ENCODE measurements around the gene TSEN54. TPM values are rescaled to one million over a fixed set of nuclear protein-coding genes. Genes with fewer than 3 reads are reported as not detected.

Gene TSEN54
- total RNA-seq, 2 experiments from 2014 or later: 57.4 to 69.8 TPM

DNA sequence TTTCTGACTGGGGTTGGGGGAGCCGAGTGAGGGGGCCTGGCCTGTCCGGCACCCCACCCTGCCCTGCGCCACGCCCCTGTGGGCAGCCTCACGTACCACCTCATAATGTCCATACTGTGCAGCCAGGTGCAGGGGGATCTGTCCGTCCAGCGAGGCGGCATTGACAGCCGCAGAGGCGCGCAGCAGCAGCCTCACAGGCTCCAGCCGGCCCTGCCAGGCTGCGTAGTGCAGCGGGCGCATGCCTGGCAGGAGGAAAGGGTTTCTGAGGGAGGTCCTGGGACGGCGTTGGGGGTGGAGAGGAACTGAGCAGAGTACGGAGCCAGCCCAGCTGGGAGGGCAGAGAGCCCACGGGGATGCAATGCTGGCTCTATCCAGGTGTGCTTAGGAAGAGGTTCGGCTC is 9.4 kb upstream of the TSEN54 start:
- ChIA-PET CTCF (ENCODE audit: unreplicated experiment) (no interaction called here), POLR2A (no interaction called here)
- intact Hi-C loops (cut with micrococcal nuclease; ENCODE audit: unreplicated experiment): no loop called here
- Histone ChIP-seq H3K27ac (ENCODE audit: low read depth, low read length, poor library complexity, severe bottlenecking) (no peak overlapping the region), H3K9me3 (ENCODE audit: low read length) (no peaks in the 10 kb centered on the region), H3K79me2 (ENCODE audit: insufficient read depth, low read depth, low read length) (no peaks in the 10 kb centered on the region), H2AFZ (ENCODE audit: low read length) (no peak overlapping the region), H3K36me3 (ENCODE audit: insufficient read depth, low read length) (no peaks in the 10 kb centered on the region), H4K20me1 (ENCODE audit: insufficient read depth, low read length) (no peaks in the 10 kb centered on the region), H3K9me2 (ENCODE audit: insufficient read depth, low read length) (no peaks in the 10 kb centered on the region), H3K4me2 (ENCODE audit: low read length) (no peak overlapping the region), H3K4me1 (ENCODE audit: insufficient read depth, low read length, poor library complexity, severe bottlenecking) (no peaks in the 10 kb centered on the region), H3K4me3 (ENCODE audit: low read depth, low read length, poor library complexity, severe bottlenecking) (no peak overlapping the region)
- no TSS peak for BruUV-seq (replicated peaks)
- no peak for DNase-seq (ENCODE audit: low spot score)
- TF ChIP-seq EZH2phosphoT487 (IDR thresholded peaks at IDR 0.05; ENCODE audit: borderline replicate concordance, low read depth, low read length): no peak
- TF ChIP-seq, protein P1, sequence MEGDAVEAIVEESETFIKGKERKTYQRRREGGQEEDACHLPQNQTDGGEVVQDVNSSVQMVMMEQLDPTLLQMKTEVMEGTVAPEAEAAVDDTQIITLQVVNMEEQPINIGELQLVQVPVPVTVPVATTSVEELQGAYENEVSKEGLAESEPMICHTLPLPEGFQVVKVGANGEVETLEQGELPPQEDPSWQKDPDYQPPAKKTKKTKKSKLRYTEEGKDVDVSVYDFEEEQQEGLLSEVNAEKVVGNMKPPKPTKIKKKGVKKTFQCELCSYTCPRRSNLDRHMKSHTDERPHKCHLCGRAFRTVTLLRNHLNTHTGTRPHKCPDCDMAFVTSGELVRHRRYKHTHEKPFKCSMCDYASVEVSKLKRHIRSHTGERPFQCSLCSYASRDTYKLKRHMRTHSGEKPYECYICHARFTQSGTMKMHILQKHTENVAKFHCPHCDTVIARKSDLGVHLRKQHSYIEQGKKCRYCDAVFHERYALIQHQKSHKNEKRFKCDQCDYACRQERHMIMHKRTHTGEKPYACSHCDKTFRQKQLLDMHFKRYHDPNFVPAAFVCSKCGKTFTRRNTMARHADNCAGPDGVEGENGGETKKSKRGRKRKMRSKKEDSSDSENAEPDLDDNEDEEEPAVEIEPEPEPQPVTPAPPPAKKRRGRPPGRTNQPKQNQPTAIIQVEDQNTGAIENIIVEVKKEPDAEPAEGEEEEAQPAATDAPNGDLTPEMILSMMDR (conservative IDR thresholded peaks at IDR 0.05; ENCODE audit: low read length): no peak

DNA sequence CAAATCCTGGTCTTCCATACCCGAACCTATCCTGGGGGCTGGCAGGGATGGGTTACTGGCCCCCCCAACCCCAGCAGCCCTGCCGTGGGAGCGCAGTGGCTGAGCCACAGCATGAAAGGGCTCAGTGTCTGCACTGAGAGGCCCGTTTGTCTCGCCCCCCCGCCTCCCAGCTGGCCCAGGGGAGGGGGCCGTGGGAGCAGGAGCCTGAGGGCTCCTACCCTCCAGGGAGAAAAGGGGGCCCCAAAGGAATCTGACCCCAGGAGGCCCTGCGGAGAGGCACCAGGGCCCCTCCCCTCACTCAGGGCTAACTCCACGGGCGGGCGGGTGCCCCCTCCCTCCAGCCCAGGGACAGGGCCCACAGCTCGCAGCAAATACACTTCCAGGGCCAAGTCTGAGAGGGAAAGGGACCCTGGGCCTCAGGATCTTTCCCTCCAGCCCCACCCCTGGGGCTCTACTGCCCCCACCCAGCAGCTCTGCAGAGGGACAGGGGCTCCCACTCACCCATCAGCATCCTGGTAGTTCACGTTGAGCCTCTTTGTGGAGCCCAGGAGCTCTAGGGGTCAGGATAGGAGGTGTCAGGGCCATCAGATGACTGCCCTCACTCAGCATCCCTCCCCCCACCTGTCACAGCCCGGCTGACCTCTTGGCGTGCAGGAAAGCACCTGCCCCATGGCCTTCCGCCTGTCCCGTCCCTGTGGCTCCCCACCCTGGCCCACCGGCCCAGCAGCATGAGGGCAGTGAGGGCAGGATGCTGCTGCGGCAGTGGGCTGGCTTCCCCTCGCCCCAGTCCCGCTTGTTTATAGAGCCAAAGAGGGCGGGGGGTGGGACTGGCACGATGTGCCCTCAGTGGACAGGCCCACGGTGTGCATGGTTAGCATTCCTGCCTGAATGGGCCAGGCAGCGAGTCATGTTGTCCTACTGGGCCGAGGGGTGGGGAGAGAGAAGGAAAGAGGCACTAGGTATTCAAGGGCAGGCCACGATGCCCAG is 8.3 kb upstream of the TSEN54 start:
- H3K9me3 ChIP-seq (ENCODE audit: low read length): no peaks in the 10 kb centered on the region
- no peak overlapping the region for H3K27ac ChIP-seq (ENCODE audit: low read depth, low read length, poor library complexity, severe bottlenecking)
- DNase-seq (ENCODE audit: low spot score): no peak
- ChIA-PET CTCF (ENCODE audit: unreplicated experiment) (no interaction called here), POLR2A (no interaction called here)
- no peaks in the 10 kb centered on the region for H3K36me3 ChIP-seq (ENCODE audit: insufficient read depth, low read length)
- H3K4me3 ChIP-seq (ENCODE audit: low read depth, low read length, poor library complexity, severe bottlenecking): no peak overlapping the region
- intact Hi-C loops (cut with micrococcal nuclease; ENCODE audit: unreplicated experiment): no loop called here
- H2AFZ ChIP-seq (ENCODE audit: low read length): no peak overlapping the region
- H3K4me1 ChIP-seq (ENCODE audit: insufficient read depth, low read length, poor library complexity, severe bottlenecking): no peaks in the 10 kb centered on the region
- no peaks in the 10 kb centered on the region for H4K20me1 ChIP-seq (ENCODE audit: insufficient read depth, low read length)
- H3K9me2 ChIP-seq (ENCODE audit: insufficient read depth, low read length): no peaks in the 10 kb centered on the region
- TF ChIP-seq EZH2phosphoT487 (IDR thresholded peaks at IDR 0.05; ENCODE audit: borderline replicate concordance, low read depth, low read length): no peak
- TF ChIP-seq, protein P1 (conservative IDR thresholded peaks at IDR 0.05; ENCODE audit: low read length): no peak
- H3K4me2 ChIP-seq (ENCODE audit: low read length): no peak overlapping the region
- no peaks in the 10 kb centered on the region for H3K79me2 ChIP-seq (ENCODE audit: insufficient read depth, low read depth, low read length)
- BruUV-seq (replicated peaks): no TSS peak

DNA sequence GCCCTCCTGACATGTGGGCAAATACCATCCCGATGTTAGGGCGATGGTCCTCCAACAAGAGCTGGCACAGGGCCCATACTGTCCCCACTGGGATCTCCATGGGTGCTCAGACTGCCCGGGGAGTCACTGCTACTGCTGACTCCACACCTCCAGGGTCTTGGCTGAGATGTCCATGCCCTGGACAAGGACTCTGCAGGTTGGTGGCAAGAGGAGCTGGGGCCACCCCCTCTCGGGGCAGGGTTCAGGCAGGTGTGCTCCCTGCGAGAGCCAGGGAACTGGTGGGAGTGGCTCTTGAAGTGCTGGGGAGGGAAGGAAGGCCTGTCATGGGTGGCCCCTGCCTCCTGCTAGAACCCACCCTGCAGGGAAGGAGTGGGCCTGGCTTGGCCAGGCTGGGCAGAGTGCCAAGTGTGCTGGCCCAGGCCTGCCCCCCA is 7.4 kb upstream of the TSEN54 start:
- CTCF ChIA-PET (ENCODE audit: unreplicated experiment): interaction anchor here (0.6 kb wide), 1 partner anchor 19 kb away, joined by 3 read pairs; no protein-coding TSS in a partner anchor
- Histone ChIP-seq H3K36me3 (ENCODE audit: insufficient read depth, low read length) (no peaks in the 10 kb centered on the region), H4K20me1 (ENCODE audit: insufficient read depth, low read length) (no peaks in the 10 kb centered on the region), H3K4me2 (ENCODE audit: low read length) (no peak overlapping the region), H3K4me1 (ENCODE audit: insufficient read depth, low read length, poor library complexity, severe bottlenecking) (no peaks in the 10 kb centered on the region), H3K79me2 (ENCODE audit: insufficient read depth, low read depth, low read length) (no peaks in the 10 kb centered on the region), H3K27ac (ENCODE audit: low read depth, low read length, poor library complexity, severe bottlenecking) (no peak overlapping the region), H3K4me3 (ENCODE audit: low read depth, low read length, poor library complexity, severe bottlenecking) (no peak overlapping the region), H3K9me3 (ENCODE audit: low read length) (no peaks in the 10 kb centered on the region), H3K9me2 (ENCODE audit: insufficient read depth, low read length) (no peaks in the 10 kb centered on the region), H2AFZ (ENCODE audit: low read length) (no peak overlapping the region)
- intact Hi-C loops (cut with micrococcal nuclease; ENCODE audit: unreplicated experiment): no loop called here
- DNase-seq (ENCODE audit: low spot score): no peak
- POLR2A ChIA-PET: interaction anchor here (0.5 kb wide), 1 partner anchor 184 kb away, joined by 3 read pairs; no protein-coding TSS in a partner anchor
- BruUV-seq (replicated peaks): no TSS peak
- TF ChIP-seq, protein P1 (conservative IDR thresholded peaks at IDR 0.05; ENCODE audit: low read length): no peak
- TF ChIP-seq EZH2phosphoT487 (IDR thresholded peaks at IDR 0.05; ENCODE audit: borderline replicate concordance, low read depth, low read length): no peak

Measured in OCI-LY7 (cell line).